ENCODE measurements around the gene CGAS. TPM values are rescaled to one million over a fixed set of nuclear protein-coding genes. Genes with fewer than 3 reads are reported as not detected.
"Not testable (repeated sequence)": the region's sequence is repeated elsewhere in the genome, so short reads cannot be mapped to it uniquely, and the experiment has no call there.

The CGAS gene
- total and polyA plus RNA-seq, 2 experiments from 2014 or later: not detected

GRCh38 chr6:73394577-73395354 lies 57.3 kb downstream of the CGAS start, which contains the start of gene DDX43:
Gene DDX43, plus strand, starts transcription at chr6:73394828. Its CDS starts 78 bp downstream, at chr6:73394906.
- peak in 1 of 2 donors; percentile 82 for DNase-seq (ENCODE audit: low read depth in 1 of 2, low spot score in 1 of 2)
- Histone ChIP-seq H3K27ac (no peak within 1 kb of the TSS), H3K4me3 (no peak within 1 kb of the TSS), H3K9me3 (ENCODE audit: low read depth) (no peaks in the 10 kb centered on the region), H3K27me3 (no peaks in the 10 kb centered on the region), H3K4me1 (ENCODE audit: low read depth) (no peaks in the 10 kb centered on the region), H3K36me3 (no peaks in the 10 kb centered on the region)
- TF ChIP-seq, protein P1, sequence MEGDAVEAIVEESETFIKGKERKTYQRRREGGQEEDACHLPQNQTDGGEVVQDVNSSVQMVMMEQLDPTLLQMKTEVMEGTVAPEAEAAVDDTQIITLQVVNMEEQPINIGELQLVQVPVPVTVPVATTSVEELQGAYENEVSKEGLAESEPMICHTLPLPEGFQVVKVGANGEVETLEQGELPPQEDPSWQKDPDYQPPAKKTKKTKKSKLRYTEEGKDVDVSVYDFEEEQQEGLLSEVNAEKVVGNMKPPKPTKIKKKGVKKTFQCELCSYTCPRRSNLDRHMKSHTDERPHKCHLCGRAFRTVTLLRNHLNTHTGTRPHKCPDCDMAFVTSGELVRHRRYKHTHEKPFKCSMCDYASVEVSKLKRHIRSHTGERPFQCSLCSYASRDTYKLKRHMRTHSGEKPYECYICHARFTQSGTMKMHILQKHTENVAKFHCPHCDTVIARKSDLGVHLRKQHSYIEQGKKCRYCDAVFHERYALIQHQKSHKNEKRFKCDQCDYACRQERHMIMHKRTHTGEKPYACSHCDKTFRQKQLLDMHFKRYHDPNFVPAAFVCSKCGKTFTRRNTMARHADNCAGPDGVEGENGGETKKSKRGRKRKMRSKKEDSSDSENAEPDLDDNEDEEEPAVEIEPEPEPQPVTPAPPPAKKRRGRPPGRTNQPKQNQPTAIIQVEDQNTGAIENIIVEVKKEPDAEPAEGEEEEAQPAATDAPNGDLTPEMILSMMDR (IDR thresholded peaks at IDR 0.05; ENCODE audit: low read depth, low read length): no peak

- TF ChIP-seq, protein P1 (IDR thresholded peaks at IDR 0.05; ENCODE audit: low read depth, low read length): no peak
- Histone ChIP-seq H3K4me1 (ENCODE audit: low read depth) (no peaks in the 10 kb centered on the region), H3K9me3 (ENCODE audit: low read depth) (no peaks in the 10 kb centered on the region), H3K27me3 (no peaks in the 10 kb centered on the region), H3K4me3 (no peak overlapping the region), H3K27ac (no peak overlapping the region), H3K36me3 (no peaks in the 10 kb centered on the region)
- DNase-seq (ENCODE audit: low read depth in 1 of 2, low spot score in 1 of 2): no peak
Measured at GRCh38 chr6:73393278-73393677, 58.8 kb downstream of the CGAS start.

- H3K36me3 ChIP-seq; H3K27me3 ChIP-seq; H3K4me3 ChIP-seq; H3K4me1 ChIP-seq (ENCODE audit: low read depth); DNase-seq (ENCODE audit: low read depth in 1 of 2, low spot score in 1 of 2); H3K9me3 ChIP-seq (ENCODE audit: low read depth); H3K27ac ChIP-seq: not testable (repeated sequence)
Measured at GRCh38 chr6:73392188-73392587, 59.9 kb downstream of the CGAS start.

DNA sequence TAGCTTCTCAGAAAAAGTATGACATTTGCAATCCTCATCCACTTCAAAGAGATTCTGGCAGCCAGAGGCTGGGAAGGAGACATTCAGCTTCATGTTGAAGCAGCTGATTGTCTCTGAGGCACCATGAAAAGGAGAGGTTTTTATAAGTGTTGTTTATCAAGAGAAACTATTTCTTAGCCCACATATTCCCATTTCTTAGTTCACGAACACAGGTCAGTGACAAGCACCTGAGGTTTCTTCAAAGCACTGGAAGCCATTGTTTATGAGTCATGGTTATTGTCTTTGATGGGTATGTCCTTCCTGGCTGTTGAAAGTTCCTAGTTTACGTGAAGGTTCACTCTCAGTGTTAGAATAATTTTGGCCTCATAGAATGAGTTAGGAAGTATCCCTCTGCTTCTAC lies 60.4 kb downstream of the CGAS start:
- no peak overlapping the region for H3K27ac ChIP-seq
- TF ChIP-seq, protein P1 (IDR thresholded peaks at IDR 0.05; ENCODE audit: low read depth, low read length): no peak

GRCh38 chr6:73389854-73390253 lies 62.2 kb downstream of the CGAS start:
- H3K4me3 ChIP-seq: no peak overlapping the region
- no peaks in the 10 kb centered on the region for H3K27me3 ChIP-seq
- H3K9me3 ChIP-seq (ENCODE audit: low read depth): no peaks in the 10 kb centered on the region
- H3K4me1 ChIP-seq (ENCODE audit: low read depth): no peaks in the 10 kb centered on the region
- no peak for DNase-seq (ENCODE audit: low read depth in 1 of 2, low spot score in 1 of 2)
- H3K27ac ChIP-seq: no peak overlapping the region
- TF ChIP-seq, protein P1 (IDR thresholded peaks at IDR 0.05; ENCODE audit: low read depth, low read length): no peak
- no peaks in the 10 kb centered on the region for H3K36me3 ChIP-seq

More for the DNA sequence above, 60.4 kb downstream of the CGAS start:
- H3K4me3 ChIP-seq: no peak overlapping the region
- no peak for DNase-seq (ENCODE audit: low read depth in 1 of 2, low spot score in 1 of 2)
- no peaks in the 10 kb centered on the region for H3K27me3 ChIP-seq
- no peaks in the 10 kb centered on the region for H3K36me3 ChIP-seq
- no peaks in the 10 kb centered on the region for H3K9me3 ChIP-seq (ENCODE audit: low read depth)
- H3K4me1 ChIP-seq (ENCODE audit: low read depth): no peaks in the 10 kb centered on the region

DNA sequence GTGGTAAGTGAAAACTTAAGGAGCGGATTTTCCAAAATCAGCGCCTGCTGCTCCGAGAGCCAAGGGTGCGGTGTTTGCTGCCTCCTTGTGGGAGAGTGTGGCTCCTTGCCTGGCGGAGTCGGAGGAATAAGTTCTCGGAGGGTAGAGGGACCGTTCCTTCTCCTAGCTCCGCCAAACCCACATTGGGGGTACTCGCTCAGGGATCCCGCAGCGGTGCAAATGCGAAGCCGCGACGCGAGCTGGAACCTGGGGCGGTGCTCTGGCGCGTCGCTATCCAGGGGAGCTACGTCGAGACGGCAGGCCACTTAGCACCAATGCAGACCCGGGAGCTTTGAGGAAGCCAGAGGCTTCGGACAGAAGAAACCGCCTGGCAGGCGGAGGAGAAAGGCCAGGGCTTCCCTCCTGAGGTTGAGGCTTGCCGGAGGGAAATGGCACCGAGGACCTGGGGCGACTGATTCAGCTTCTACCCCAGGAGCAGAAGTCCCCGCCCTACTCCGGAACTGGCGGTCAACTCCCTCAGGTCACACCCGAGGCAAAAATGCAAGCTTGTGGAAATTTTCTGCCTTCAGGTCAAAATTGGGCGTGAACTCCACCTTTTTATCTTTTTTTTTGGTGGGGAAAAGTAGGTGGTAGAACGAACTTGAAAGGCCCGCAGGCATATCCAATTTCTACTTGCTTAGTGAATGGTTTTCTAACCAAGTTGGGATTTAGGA lies 63.1 kb downstream of the CGAS start:
- Histone ChIP-seq H3K36me3 (no peaks in the 10 kb centered on the region), H3K4me3 (peak overlapping the region; percentile 44), H3K9me3 (ENCODE audit: low read depth) (no peaks in the 10 kb centered on the region), H3K4me1 (ENCODE audit: low read depth) (no peaks in the 10 kb centered on the region), H3K27ac (no peak overlapping the region), H3K27me3 (no peaks in the 10 kb centered on the region)
- peak; percentile 65 to 72 for DNase-seq (ENCODE audit: low read depth in 1 of 2, low spot score in 1 of 2)
- TF ChIP-seq, protein P1 (IDR thresholded peaks at IDR 0.05; ENCODE audit: low read depth, low read length): peak; percentile 83
